GM12878 (cell line): ENCODE data around the gene PRDM2. TPM values are rescaled to one million over a fixed set of nuclear protein-coding genes. Genes with fewer than 3 reads are reported as not detected.

ENCODE experiments used
- ATF2 ChIP-seq: IDR thresholded peaks from 2 replicates; pipeline ENCODE4 v1.6.1; 2012; ENCODE audit warnings: low read length, inconsistent platforms
- BACH1 ChIP-seq: fragments of 450-650 bp; IDR thresholded peaks from 2 replicates; pipeline ENCODE4 v1.6.1; 2017; ENCODE audit warnings: mild to moderate bottlenecking, borderline replicate concordance
- ESRRA ChIP-seq: IDR thresholded peaks from 2 replicates; pipeline ENCODE4 v1.6.1; 2012; ENCODE audit warnings: mild to moderate bottlenecking, low read length, improper control_type of control experiment
- GATAD2B ChIP-seq: fragments of 450-650 bp; conservative IDR thresholded peaks from 2 replicates; pipeline ENCODE4 v1.6.1; 2017; ENCODE audit warnings: low read depth, mild to moderate bottlenecking, moderate library complexity
- HCFC1 ChIP-seq: fragments of 150-350 bp; IDR thresholded peaks from 2 replicates; pipeline ENCODE4 v1.6.1; 2014; ENCODE audit warnings: low read length
- IRF3 ChIP-seq: fragments of 450-650 bp; IDR thresholded peaks from 2 replicates; pipeline ENCODE4 v1.6.1; 2014; ENCODE audit warnings: mild to moderate bottlenecking
- JUNB ChIP-seq: IDR thresholded peaks from 2 replicates; pipeline ENCODE4 v1.6.1; 2016; ENCODE audit warnings: antibody characterized with exemption, mild to moderate bottlenecking
- LARP7 ChIP-seq: fragments of 450-650 bp; IDR thresholded peaks from 2 replicates; pipeline ENCODE4 v1.6.1; 2017; ENCODE audit warnings: mild to moderate bottlenecking
- NBN ChIP-seq: fragments of 450-650 bp; IDR thresholded peaks from 2 replicates; pipeline ENCODE4 v1.6.1; 2016
- NFYB ChIP-seq: IDR thresholded peaks from 2 replicates; pipeline ENCODE4 v1.6.1; 2011; ENCODE audit warnings: low read depth, mild to moderate bottlenecking, low read length, improper control_type of control experiment, moderate library complexity; ENCODE audit not compliant: insufficient read depth
- NKRF ChIP-seq: fragments of 450-650 bp; conservative IDR thresholded peaks from 2 replicates; pipeline ENCODE4 v1.6.1; 2017; ENCODE audit warnings: mild to moderate bottlenecking, moderate library complexity
- NR2C1 ChIP-seq: fragments of 450-650 bp; IDR thresholded peaks from 2 replicates; pipeline ENCODE4 v1.6.1; 2017; ENCODE audit warnings: antibody characterized with exemption, mild to moderate bottlenecking, moderate library complexity
- NRF1 ChIP-seq: conservative IDR thresholded peaks from 2 replicates; pipeline ENCODE4 v1.6.1; 2011; ENCODE audit warnings: mild to moderate bottlenecking, low read depth, low read length, improper control_type of control experiment
- PAX5 ChIP-seq: IDR thresholded peaks from 2 replicates; pipeline ENCODE4 v1.6.1; 2011; ENCODE audit warnings: low read depth, low read length, borderline replicate concordance
- RAD21 ChIP-seq: IDR thresholded peaks from 2 replicates; pipeline ENCODE4 v1.6.1; 2011; ENCODE audit warnings: mild to moderate bottlenecking, low read depth, low read length, moderate library complexity; ENCODE audit not compliant: insufficient read depth
- RCOR1 ChIP-seq: conservative IDR thresholded peaks from 2 replicates; pipeline ENCODE4 v1.6.1; 2012; ENCODE audit warnings: low read depth, low read length, improper control_type of control experiment
- REST ChIP-seq: IDR thresholded peaks from 2 replicates; pipeline ENCODE4 v1.6.1; 2012; ENCODE audit warnings: mild to moderate bottlenecking, low read depth, low read length
- SREBF2 ChIP-seq: IDR thresholded peaks from 2 replicates; pipeline ENCODE4 v1.6.1; 2012; ENCODE audit warnings: mild to moderate bottlenecking, low read length
- STAT1 ChIP-seq: fragments of 450-650 bp; conservative IDR thresholded peaks from 2 replicates; pipeline ENCODE4 v1.6.1; 2014; ENCODE audit warnings: antibody characterized with exemption, mild to moderate bottlenecking
- SUZ12 ChIP-seq: fragments of 200-600 bp; sonication (generic); IDR thresholded peaks from one replicate; pipeline ENCODE4 v1.6.1; 2018; ENCODE audit warnings: antibody characterized with exemption, mild to moderate bottlenecking; ENCODE audit not compliant: unreplicated experiment
- USF2 ChIP-seq: IDR thresholded peaks from 2 replicates; pipeline ENCODE4 v1.6.1; 2011; ENCODE audit warnings: low read depth, low read length, improper control_type of control experiment, borderline replicate concordance
- ZNF274 ChIP-seq: IDR thresholded peaks from one replicate; pipeline ENCODE4 v1.8.0; 2011; ENCODE audit not compliant: insufficient read length, insufficient read depth
- polyA plus RNA-seq, 11 experiments: library from polyadenylated mRNA; depleted of rRNA in 4 of 11; unstranded in 6 of 11; stranded (reverse) in 5 of 11; fragments of >200 nt; fragmentation: Nextera tagmentation in 4 of 11; fragmentation: Illumina TruSeq in 1 of 11; extraction: Ambion mirVana in 4 of 11; extraction: Trizol in 1 of 11; gene quantifications; 1 replicate in 1 of 11; 2 replicates in 10 of 11; pipeline versions ENCODE4 v1.2.1 to v1.2.3, GENCODE V29; 2011 to 2016; ENCODE audit warnings: inconsistent platforms in 2 of 11, missing spikeins in 2 of 11, low read depth in 1 of 11
- total RNA-seq, 4 experiments: library from RNA; depleted of rRNA in 3 of 4; stranded (reverse); fragments of >200 nt in 3 of 4; fragmentation: Illumina TruSeq in 1 of 4; extraction: Trizol in 1 of 4; gene quantifications; 2 replicates each; pipeline versions ENCODE4 v1.2.1 to v1.2.3, GENCODE V29; 2013 to 2021

Gene PRDM2
- total and polyA plus RNA-seq, 10 of the 15 experiments (the other 5 are each of a cell fraction or from before 2014, with no cell fraction given) = 8.4 to 45.1 (median 23.5) TPM

- TF ChIP-seq PAX5 (no peak), RCOR1 (no peak), BACH1 (peak; percentile 72; the same call in 1 of the 2 replicates), NFYB (no peak), REST (no peak), SUZ12 (no peak), NRF1 (peak; percentile 42), NKRF (peak; percentile 71), SREBF2 (no peak), ATF2 (no peak; the same call in 1 of the 2 replicates), NR2C1 (no peak), STAT1 (no peak), USF2 (peak; percentile 21; the same call in 1 of the 2 replicates), RAD21 (no peak), LARP7 (0 out of 2 replicates have a peak, but pooled peaks have one; percentile 71), NBN (peak; percentile 42; the same call in 1 of the 2 replicates), ESRRA (no peak), IRF3 (no peak), JUNB (no peak), HCFC1 (no peak), ZNF274 (no peak), GATAD2B (no peak; the same call in 1 of the 2 replicates)
These were observed 708 bp downstream of the PRDM2 start (continued) for GRCh38 chr1:13700521-13701270.
